K562 (cell line): ENCODE data around the gene OR4D9. TPM values are rescaled to one million over a fixed set of nuclear protein-coding genes. Genes with fewer than 3 reads are reported as not detected.

Source experiments
- ARID2 ChIP-seq: fragments of 450-650 bp; IDR thresholded peaks from 2 replicates; pipeline ENCODE4 v1.6.1; 2017; ENCODE audit warnings: antibody characterized with exemption, mild to moderate bottlenecking
- ARNT ChIP-seq, 2 experiments: fragments of 450-650 bp; IDR thresholded peaks; 2 replicates each; pipeline ENCODE4 v1.6.1; 2016; ENCODE audit warnings: mild to moderate bottlenecking in 1 of 2
- BHLHE40 ChIP-seq: IDR thresholded peaks from 2 replicates; pipeline ENCODE4 v1.6.1; 2011; ENCODE audit warnings: low read length, improper control_type of control experiment
- CREB5 ChIP-seq: fragments of 250-450 bp; sonication (Bioruptor Pico); IDR thresholded peaks from 2 replicates; pipeline ENCODE4 v1.5.0; 2020; ENCODE audit warnings: mild to moderate bottlenecking
- KDM1A ChIP-seq, 2 experiments: fragments of 450-650 bp; IDR thresholded peaks; 2 replicates each; pipeline ENCODE4 v1.6.1; 2016; ENCODE audit warnings: mild to moderate bottlenecking in 2 of 2
- KDM2B ChIP-seq: fragments of 250-450 bp; sonication (Bioruptor Pico); IDR thresholded peaks from 2 replicates; pipeline ENCODE4 v1.8.0; 2021; ENCODE audit warnings: mild to moderate bottlenecking, moderate library complexity
- MECOM ChIP-seq: fragments of 250-450 bp; sonication (Bioruptor Pico); IDR thresholded peaks from 2 replicates; pipeline ENCODE4 v1.8.0; 2022; ENCODE audit warnings: inconsistent platforms
- MTA1 ChIP-seq: fragments of 450-650 bp; IDR thresholded peaks from 2 replicates; pipeline ENCODE4 v1.6.1; 2017; ENCODE audit warnings: borderline replicate concordance
- NCOR1 ChIP-seq: fragments of 450-650 bp; IDR thresholded peaks from 2 replicates; pipeline ENCODE4 v1.6.1; 2016; ENCODE audit warnings: mild to moderate bottlenecking, moderate library complexity
- SNAPC5 ChIP-seq: fragments of 250-450 bp; sonication (Bioruptor Pico); IDR thresholded peaks from 2 replicates; pipeline ENCODE4 v1.8.0; 2021; ENCODE audit warnings: moderate library complexity, mild to moderate bottlenecking, inconsistent platforms
- SUPT5H ChIP-seq: fragments of 450-650 bp; IDR thresholded peaks from 2 replicates; pipeline ENCODE4 v1.6.1; 2016
- TAF15 ChIP-seq: fragments of 200-400 bp; formaldehyde crosslinking; IDR thresholded peaks from 2 replicates; pipeline ENCODE4 v1.6.1; 2017; ENCODE audit warnings: mild to moderate bottlenecking, low read depth, low read length, moderate library complexity
- TBL1XR1 ChIP-seq, 2 experiments: IDR thresholded peaks; 2 replicates each; pipeline ENCODE4 v1.6.1; 2012; ENCODE audit warnings: improper control_type of control experiment in 2 of 2, low read length in 2 of 2, mild to moderate bottlenecking in 1 of 2
- TRIM25 ChIP-seq: fragments of 450-650 bp; IDR thresholded peaks from 2 replicates; pipeline ENCODE4 v1.7.0; 2016; ENCODE audit warnings: borderline replicate concordance
- ZNF583 ChIP-seq: fragments of 250-450 bp; sonication (Bioruptor Pico); IDR thresholded peaks from 2 replicates; pipeline ENCODE4 v1.4.0; 2020
- ZNF589 ChIP-seq: fragments of 200-800 bp; sonication (Bioruptor generic); IDR thresholded peaks from 2 replicates; pipeline ENCODE4 v1.6.1; 2016; ENCODE audit warnings: low read depth, missing genetic modification characterization, missing compliant biosample characterization
- ZNF695 ChIP-seq: fragments of 450-650 bp; formaldehyde crosslinking; IDR thresholded peaks from 2 replicates; pipeline ENCODE4 v1.4.0; 2020; ENCODE audit warnings: mild to moderate bottlenecking, moderate library complexity
- polyA plus RNA-seq, 8 experiments: library from polyadenylated mRNA; depleted of rRNA in 4 of 8; stranded (reverse) in 5 of 8; unstranded in 3 of 8; fragments of >200 nt; fragmentation: Nextera tagmentation in 2 of 8; fragmentation: Illumina TruSeq in 1 of 8; extraction: Ambion mirVana in 2 of 8; extraction: Trizol in 1 of 8; gene quantifications; 2 replicates each; pipeline versions ENCODE4 v1.2.1 to v1.2.3, GENCODE V29; 2011 to 2014; ENCODE audit warnings: inconsistent platforms in 1 of 8, missing spikeins in 1 of 8
- total RNA-seq, 7 experiments: library from RNA; depleted of rRNA in 6 of 7; stranded (reverse); fragments of >200 nt in 6 of 7; fragmentation: Illumina TruSeq in 2 of 7; extraction: Trizol in 2 of 7; gene quantifications; 2 replicates each; pipeline versions ENCODE4 v1.2.1 to v1.2.3, GENCODE V29; 2011 to 2021; ENCODE audit warnings: low replicate concordance in 1 of 7
- TF ChIP-seq, protein P1 (sequence below): fragments of 450-650 bp; formaldehyde crosslinking; IDR thresholded peaks from 2 replicates; pipeline ENCODE4 v1.4.0; 2022; ENCODE audit warnings: missing genetic modification characterization
- TF ChIP-seq, protein P2 (sequence below): fragments of 450-650 bp; formaldehyde crosslinking; IDR thresholded peaks from 2 replicates; pipeline ENCODE4 v1.4.0; 2022; ENCODE audit warnings: missing genetic modification characterization
- TF ChIP-seq, protein P3 (sequence below), 2 experiments: IDR thresholded peaks; 2 replicates each; pipeline ENCODE4 v1.6.1; 2012; ENCODE audit warnings: improper control_type of control experiment in 2 of 2, low read depth in 2 of 2, low read length in 2 of 2, borderline replicate concordance in 1 of 2

The OR4D9 gene
- total and polyA plus RNA-seq, 9 of the 15 experiments (the other 6 are each of a cell fraction or from before 2014, with no cell fraction given) = not detected

GRCh38 chr11:59544869-59545178 is 33.5 kb downstream of the OR4D9 start (continued):
- peak; percentile 70 for TF ChIP-seq BHLHE40
- TF ChIP-seq SNAPC5 = no peak
- TF ChIP-seq, protein P1, sequence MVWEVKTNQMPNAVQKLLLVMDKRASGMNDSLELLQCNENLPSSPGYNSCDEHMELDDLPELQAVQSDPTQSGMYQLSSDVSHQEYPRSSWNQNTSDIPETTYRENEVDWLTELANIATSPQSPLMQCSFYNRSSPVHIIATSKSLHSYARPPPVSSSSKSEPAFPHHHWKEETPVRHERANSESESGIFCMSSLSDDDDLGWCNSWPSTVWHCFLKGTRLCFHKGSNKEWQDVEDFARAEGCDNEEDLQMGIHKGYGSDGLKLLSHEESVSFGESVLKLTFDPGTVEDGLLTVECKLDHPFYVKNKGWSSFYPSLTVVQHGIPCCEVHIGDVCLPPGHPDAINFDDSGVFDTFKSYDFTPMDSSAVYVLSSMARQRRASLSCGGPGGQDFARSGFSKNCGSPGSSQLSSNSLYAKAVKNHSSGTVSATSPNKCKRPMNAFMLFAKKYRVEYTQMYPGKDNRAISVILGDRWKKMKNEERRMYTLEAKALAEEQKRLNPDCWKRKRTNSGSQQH (CRISPR knock-in tag) = peak; percentile 1; the same call in 1 of the 2 replicates
- no peak for TF ChIP-seq KDM2B (CRISPR knock-in tag)
- TF ChIP-seq ARNT (IDR thresholded peaks at IDR 0.05) = 0 out of 4 replicates have a peak, but pooled peaks of 1 of the 2 experiments have one; percentile 47
- no peak for TF ChIP-seq TAF15
- TF ChIP-seq KDM1A (IDR thresholded peaks at IDR 0.05) = peak in 1 of 2 experiments; percentile 63; a peak in 1 of 4 replicates
- no peak for TF ChIP-seq NCOR1
- no peak for TF ChIP-seq ZNF583
- no peak for TF ChIP-seq TBL1XR1 (IDR thresholded peaks at IDR 0.05; ENCODE audit: low read length in 2 of 2)
- TF ChIP-seq CREB5 (CRISPR knock-in tag) = no peak
- TF ChIP-seq SUPT5H = no peak
- peak; percentile 18; the same call in 1 of the 2 replicates for TF ChIP-seq ZNF589 (CRISPR knock-in tag)
- TF ChIP-seq MTA1 = peak; percentile 52; the same call in 1 of the 2 replicates
- TF ChIP-seq, protein P2, sequence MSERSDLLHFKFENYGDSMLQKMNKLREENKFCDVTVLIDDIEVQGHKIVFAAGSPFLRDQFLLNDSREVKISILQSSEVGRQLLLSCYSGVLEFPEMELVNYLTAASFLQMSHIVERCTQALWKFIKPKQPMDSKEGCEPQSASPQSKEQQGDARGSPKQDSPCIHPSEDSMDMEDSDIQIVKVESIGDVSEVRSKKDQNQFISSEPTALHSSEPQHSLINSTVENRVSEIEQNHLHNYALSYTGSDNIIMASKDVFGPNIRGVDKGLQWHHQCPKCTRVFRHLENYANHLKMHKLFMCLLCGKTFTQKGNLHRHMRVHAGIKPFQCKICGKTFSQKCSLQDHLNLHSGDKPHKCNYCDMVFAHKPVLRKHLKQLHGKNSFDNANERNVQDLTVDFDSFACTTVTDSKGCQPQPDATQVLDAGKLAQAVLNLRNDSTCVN = no peak
- peak; percentile 39; the same call in 1 of the 2 replicates for TF ChIP-seq MECOM (CRISPR knock-in tag)
- TF ChIP-seq TRIM25 = peak; percentile 79; the same call in 1 of the 2 replicates
- TF ChIP-seq ZNF695 (CRISPR knock-in tag) = no peak
- TF ChIP-seq, protein P3, sequence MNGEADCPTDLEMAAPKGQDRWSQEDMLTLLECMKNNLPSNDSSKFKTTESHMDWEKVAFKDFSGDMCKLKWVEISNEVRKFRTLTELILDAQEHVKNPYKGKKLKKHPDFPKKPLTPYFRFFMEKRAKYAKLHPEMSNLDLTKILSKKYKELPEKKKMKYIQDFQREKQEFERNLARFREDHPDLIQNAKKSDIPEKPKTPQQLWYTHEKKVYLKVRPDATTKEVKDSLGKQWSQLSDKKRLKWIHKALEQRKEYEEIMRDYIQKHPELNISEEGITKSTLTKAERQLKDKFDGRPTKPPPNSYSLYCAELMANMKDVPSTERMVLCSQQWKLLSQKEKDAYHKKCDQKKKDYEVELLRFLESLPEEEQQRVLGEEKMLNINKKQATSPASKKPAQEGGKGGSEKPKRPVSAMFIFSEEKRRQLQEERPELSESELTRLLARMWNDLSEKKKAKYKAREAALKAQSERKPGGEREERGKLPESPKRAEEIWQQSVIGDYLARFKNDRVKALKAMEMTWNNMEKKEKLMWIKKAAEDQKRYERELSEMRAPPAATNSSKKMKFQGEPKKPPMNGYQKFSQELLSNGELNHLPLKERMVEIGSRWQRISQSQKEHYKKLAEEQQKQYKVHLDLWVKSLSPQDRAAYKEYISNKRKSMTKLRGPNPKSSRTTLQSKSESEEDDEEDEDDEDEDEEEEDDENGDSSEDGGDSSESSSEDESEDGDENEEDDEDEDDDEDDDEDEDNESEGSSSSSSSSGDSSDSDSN (IDR thresholded peaks at IDR 0.05; ENCODE audit: borderline replicate concordance in 1 of 2, low read depth in 2 of 2, low read length in 2 of 2) = 0 out of 4 replicates have a peak, but pooled peaks of 1 of the 2 experiments have one; percentile 36
- peak; percentile 63; the same call in 1 of the 2 replicates for TF ChIP-seq ARID2
